C4-2B (cell line): ENCODE data around the gene SRSF10.

Experiments
- CTCF ChIP-seq: fragments of 450-650 bp; conservative IDR thresholded peaks from 2 replicates; pipeline ENCODE4 v1.5.1; 2017; ENCODE audit warnings: mild to moderate bottlenecking
- ZFX ChIP-seq: fragments of 450-650 bp; IDR thresholded peaks from 2 replicates; pipeline ENCODE4 v1.6.1; 2017

GRCh38 chr1:23927097-23927496, 53.0 kb downstream of the SRSF10 start:
- no peak for TF ChIP-seq CTCF
- no peak for TF ChIP-seq ZFX
